Lung (tissue), 12 donors: ENCODE results near the gene SLX1A. TPM values are rescaled to one million over a fixed set of nuclear protein-coding genes. Genes with fewer than 3 reads are reported as not detected.

Source experiments
- ATAC-seq: fragments of 200-7000 bp; cut with Tn5 transposase; one replicate; pipeline ENCODE4 v1.9.1; 2020; ENCODE audit warnings: moderate number of reproducible peaks; ENCODE audit not compliant: insufficient read depth, low FRiP score
- DNase-seq, 3 donors: peaks; one replicate each; pipeline ENCODE4 v3.0.0-alpha.2; 2013 to 2017
- H3K27ac ChIP-seq, 2 donors: one replicate each; pipeline ENCODE4 v1.5.1; 2013; ENCODE audit warnings: mild to moderate bottlenecking in 2 of 2, moderate library complexity in 2 of 2, control low read depth in 1 of 2, inconsistent platforms in 1 of 2, low read depth in 1 of 2, low read length in 1 of 2
- H3K27me3 ChIP-seq, 3 donors: one replicate each; pipeline ENCODE4 v1.5.1; 2013; ENCODE audit warnings: low read length in 2 of 3; ENCODE audit not compliant: control insufficient read depth in 3 of 3, insufficient read depth in 3 of 3
- H3K36me3 ChIP-seq, 4 donors: one replicate each; pipeline ENCODE4 v1.5.1; 2013; ENCODE audit warnings: low read length in 4 of 4, mild to moderate bottlenecking in 1 of 4, moderate library complexity in 1 of 4; ENCODE audit not compliant: control insufficient read depth in 4 of 4, insufficient read depth in 4 of 4
- H3K4me1 ChIP-seq, 5 donors: one replicate each; pipeline ENCODE4 v1.5.1; 2013; ENCODE audit warnings: low read length in 5 of 5, mild to moderate bottlenecking in 2 of 5, moderate library complexity in 1 of 5; ENCODE audit not compliant: control insufficient read depth in 5 of 5, insufficient read depth in 5 of 5
- H3K4me3 ChIP-seq: one replicate; pipeline ENCODE4 v1.5.1; 2013; ENCODE audit warnings: mild to moderate bottlenecking, control low read depth, moderate library complexity
- H3K9ac ChIP-seq, 2 donors: one replicate each; pipeline ENCODE4 v1.5.1; 2013; ENCODE audit warnings: low read length in 2 of 2, control low read depth in 1 of 2; ENCODE audit not compliant: insufficient read depth in 1 of 2
- H3K9me3 ChIP-seq, 4 donors: one replicate each; pipeline ENCODE4 v1.5.1; 2013; ENCODE audit warnings: low read length in 3 of 4, mild to moderate bottlenecking in 1 of 4, moderate library complexity in 1 of 4; ENCODE audit not compliant: control insufficient read depth in 4 of 4, insufficient read depth in 3 of 4
- WGBS, 2 donors: extraction: QIAGEN DNeasy Blood & Tissue Kit; methylation state at CpG; one replicate each; pipeline ENCODE4 v1.1.7; 2013; 5-methylcytosine and 5-hydroxymethylcytosine counted together
- polyA plus RNA-seq, 2 donors: library from polyadenylated mRNA; stranded (reverse); fragments of 200-250 nt; gene quantifications; one replicate each; pipeline ENCODE4 v1.2.1, GENCODE V29; 2013
- total RNA-seq, 2 donors: library from RNA; depleted of rRNA in 1 of 2; stranded (reverse); fragments of >200 nt in 1 of 2; gene quantifications; one replicate each; pipeline ENCODE4 v1.2.1, GENCODE V29; 2014 to 2021
- TF ChIP-seq, protein P1 (sequence below): IDR thresholded peaks from 2 replicates; pipeline ENCODE4 v1.5.1; 2012; ENCODE audit warnings: mild to moderate bottlenecking; ENCODE audit errors: control extremely low read depth, extremely low read depth
- donor health status: control.
- donor health status: control.
- donor health status: Bipolar disorder and iron deficiency.
- donor health status: healthy.
- donor health status: DM: yes; HTN: yes; CAD: no.

The SLX1A gene
- total and polyA plus RNA-seq, 4 donors = 24.0 to 96.0 (median 75.1) TPM

DNA sequence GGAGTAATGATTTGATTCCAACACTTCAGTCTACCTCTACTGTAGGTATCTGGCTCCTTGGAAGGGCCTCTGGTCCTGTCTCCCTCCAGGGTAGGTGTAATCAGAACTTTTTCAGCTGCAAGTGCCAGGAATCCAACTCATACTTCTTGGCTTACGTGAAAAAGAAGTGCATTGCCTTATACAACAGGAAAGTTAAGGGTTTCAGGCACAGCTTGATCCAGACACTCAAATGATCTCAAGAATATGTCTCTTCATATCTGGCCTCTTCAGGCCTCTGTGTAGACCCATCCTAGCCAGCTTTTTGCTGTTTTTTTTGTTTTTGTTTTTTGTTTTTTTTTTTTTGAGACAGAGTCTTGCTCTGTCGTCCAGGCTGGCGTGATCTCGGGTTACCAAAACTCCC is 14.5 kb upstream of the SLX1A start:
- TF ChIP-seq, protein P1, sequence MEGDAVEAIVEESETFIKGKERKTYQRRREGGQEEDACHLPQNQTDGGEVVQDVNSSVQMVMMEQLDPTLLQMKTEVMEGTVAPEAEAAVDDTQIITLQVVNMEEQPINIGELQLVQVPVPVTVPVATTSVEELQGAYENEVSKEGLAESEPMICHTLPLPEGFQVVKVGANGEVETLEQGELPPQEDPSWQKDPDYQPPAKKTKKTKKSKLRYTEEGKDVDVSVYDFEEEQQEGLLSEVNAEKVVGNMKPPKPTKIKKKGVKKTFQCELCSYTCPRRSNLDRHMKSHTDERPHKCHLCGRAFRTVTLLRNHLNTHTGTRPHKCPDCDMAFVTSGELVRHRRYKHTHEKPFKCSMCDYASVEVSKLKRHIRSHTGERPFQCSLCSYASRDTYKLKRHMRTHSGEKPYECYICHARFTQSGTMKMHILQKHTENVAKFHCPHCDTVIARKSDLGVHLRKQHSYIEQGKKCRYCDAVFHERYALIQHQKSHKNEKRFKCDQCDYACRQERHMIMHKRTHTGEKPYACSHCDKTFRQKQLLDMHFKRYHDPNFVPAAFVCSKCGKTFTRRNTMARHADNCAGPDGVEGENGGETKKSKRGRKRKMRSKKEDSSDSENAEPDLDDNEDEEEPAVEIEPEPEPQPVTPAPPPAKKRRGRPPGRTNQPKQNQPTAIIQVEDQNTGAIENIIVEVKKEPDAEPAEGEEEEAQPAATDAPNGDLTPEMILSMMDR = no peak
- Histone ChIP-seq H3K4me1 (peaks cover 0 to 10% (median 1%) of the 10 kb centered on the region in 5 donors), H3K9me3 (no peaks in the 10 kb centered on the region), H3K27ac (no peak overlapping the region), H3K9ac (no peak overlapping the region), H3K36me3 (no peaks in the 10 kb centered on the region), H3K4me3 (no peak overlapping the region), H3K27me3 (no peaks in the 10 kb centered on the region)
- 95 to 96% methylated on average over 4 of the region's 4 CpGs for WGBS, 2 donors
- DNase-seq (no peak), ATAC-seq (no peak)

DNA sequence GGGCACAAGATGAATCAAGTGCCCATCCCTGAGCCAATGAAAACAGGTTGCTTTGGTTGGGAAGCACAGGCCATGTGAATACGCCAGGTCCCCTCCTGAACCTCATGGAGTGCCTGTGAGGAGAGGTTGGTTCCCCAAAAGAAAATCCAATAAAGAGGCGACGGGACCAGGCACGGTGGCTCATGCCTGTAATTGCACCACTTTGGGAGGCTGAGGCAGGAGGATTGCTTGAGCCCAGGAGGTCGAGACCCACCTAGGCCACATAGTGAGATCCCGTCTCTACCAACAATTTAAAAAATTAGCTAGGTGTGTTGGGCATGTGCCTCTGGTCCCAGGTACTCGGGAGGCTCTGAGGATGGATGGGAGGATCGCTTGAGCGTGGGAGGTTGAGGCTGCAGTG is 13.7 kb upstream of the SLX1A start:
- WGBS, 2 donors = 93 to 95% methylated on average over 9 of the region's 9 CpGs
- no peak overlapping the region for H3K9ac ChIP-seq
- DNase-seq = no peak
- TF ChIP-seq, protein P1 = no peak
- no peak overlapping the region for H3K4me3 ChIP-seq
- no peaks in the 10 kb centered on the region for H3K27me3 ChIP-seq
- no peaks in the 10 kb centered on the region for H3K9me3 ChIP-seq
- H3K36me3 ChIP-seq = no peaks in the 10 kb centered on the region
- H3K4me1 ChIP-seq = peaks cover 0 to 15% (median 4%) of the 10 kb centered on the region in 5 donors
- no peak for ATAC-seq
- no peak overlapping the region for H3K27ac ChIP-seq

DNA sequence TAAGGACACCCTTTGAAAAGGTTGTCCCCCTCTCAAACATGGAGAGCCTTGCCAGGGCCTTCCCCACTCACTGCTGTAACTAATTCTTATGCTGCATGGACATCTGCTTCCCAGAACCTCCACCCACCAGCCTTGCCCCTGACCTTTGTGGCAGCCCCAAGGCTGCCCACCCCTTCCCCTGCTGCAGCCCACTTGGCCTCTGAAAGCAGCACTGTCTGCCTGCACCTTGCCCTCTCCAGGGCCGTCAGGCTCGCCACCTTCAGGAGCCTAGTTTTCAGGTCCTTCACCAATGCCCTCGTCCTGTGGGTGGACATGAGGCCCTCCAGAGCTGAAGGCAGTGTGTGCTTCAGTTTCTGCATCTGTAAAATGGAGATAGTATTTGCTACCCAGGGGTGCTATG is 12.9 kb upstream of the SLX1A start:
- TF ChIP-seq, protein P1 = no peak
- no peaks in the 10 kb centered on the region for H3K36me3 ChIP-seq
- DNase-seq (no peak), ATAC-seq (no peak)
- WGBS, 2 donors = 87% methylated on average over 3 of the region's 3 CpGs
- no peak overlapping the region for H3K9ac ChIP-seq
- peaks cover 0 to 15% (median 4%) of the 10 kb centered on the region in 5 donors for H3K4me1 ChIP-seq
- H3K9me3 ChIP-seq = no peaks in the 10 kb centered on the region
- no peak overlapping the region for H3K4me3 ChIP-seq
- no peaks in the 10 kb centered on the region for H3K27me3 ChIP-seq
- H3K27ac ChIP-seq = no peak overlapping the region
